Measurements from ENCODE around the gene NECAP2.
"Not testable (repeated sequence)": the region's sequence is repeated elsewhere in the genome, so short reads cannot be mapped to it uniquely, and the experiment has no call there.

The NECAP2 gene

DNA sequence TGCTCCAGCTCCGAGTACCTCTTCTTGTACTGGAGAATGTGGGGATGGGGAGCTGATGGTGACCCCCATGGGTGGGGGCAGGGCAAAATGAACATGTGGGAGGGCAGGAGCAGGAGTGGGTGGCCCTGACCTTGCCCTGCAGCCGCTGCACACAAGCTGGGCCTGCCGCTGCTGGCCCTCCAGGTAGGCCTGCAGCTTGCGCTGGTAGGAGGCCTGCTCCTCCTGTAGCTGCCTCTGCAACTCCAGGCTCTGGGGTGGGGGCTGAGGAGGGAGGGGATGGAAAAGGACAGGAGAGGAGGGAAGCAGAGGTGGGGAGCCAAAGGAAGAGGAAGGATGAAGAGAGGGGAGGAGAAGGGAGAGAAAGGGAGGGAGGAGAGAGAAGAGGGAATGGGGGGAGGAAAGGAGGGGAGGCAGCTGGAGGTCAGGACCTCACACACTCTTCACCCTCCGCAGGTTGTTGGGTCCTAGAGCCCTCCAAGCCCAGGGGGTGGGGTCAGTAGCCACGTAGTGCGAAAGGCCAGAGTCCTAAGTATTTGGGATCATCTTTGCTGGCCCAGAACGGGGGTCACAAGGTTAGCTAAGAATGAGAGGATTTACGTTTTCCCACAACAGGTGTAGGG is 50.6 kb downstream of the NECAP2 start:
- no peak for TF ChIP-seq ZNF274 (IDR thresholded peaks at IDR 0.05; ENCODE audit: low read depth, low read length)
- H3K4me3 ChIP-seq (ENCODE audit: low read length) = no peak overlapping the region

- H3K4me3 ChIP-seq (ENCODE audit: low read length) = not testable (repeated sequence)
Observed at GRCh38 chr1:16492937-16493336, 52.4 kb downstream of the NECAP2 start.

DNA sequence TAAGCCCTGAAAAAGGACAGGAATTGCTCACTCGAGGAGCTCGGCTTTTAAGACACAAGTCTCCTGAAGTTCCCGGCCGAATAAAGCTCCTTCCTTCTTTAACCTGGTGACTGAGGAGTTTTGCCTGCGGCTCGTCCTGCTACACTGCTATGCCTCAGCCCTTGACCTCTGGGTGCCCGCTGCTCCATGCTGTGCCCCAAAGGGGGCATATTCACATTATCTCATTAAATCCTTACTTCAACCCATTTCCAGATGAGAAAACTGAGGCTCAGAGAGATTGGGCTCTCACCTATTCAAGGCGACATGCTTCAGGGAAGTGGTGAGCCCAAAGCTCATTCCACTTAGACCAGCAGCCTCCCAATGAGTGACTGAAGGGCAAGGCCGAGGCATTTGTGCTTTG is 53.2 kb downstream of the NECAP2 start:
- H3K4me3 ChIP-seq (ENCODE audit: low read length) = not testable (repeated sequence)

DNA sequence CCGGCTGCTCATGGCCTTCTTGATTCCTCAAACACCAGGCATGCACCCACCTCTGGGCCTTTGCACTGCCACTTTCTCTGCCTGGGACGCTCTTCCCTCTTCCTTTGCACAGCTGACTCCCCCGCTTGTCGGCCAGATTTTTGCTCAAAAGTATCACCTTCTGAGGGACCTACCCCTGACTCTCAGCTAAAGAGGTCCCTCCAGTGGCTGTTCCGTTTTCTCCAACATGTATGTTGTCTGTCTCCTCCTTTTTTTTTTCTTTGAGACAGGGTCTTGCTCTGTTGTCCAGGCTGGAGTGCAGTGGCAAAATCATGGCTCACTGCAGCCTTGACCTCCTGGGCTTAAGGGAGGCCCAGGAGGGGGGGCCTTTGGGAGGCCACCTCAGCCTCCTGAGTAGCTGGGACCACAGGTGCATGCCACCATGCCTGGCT is 57.0 kb downstream of the NECAP2 start:
- H3K4me3 ChIP-seq (ENCODE audit: low read length) = not testable (repeated sequence)

DNA sequence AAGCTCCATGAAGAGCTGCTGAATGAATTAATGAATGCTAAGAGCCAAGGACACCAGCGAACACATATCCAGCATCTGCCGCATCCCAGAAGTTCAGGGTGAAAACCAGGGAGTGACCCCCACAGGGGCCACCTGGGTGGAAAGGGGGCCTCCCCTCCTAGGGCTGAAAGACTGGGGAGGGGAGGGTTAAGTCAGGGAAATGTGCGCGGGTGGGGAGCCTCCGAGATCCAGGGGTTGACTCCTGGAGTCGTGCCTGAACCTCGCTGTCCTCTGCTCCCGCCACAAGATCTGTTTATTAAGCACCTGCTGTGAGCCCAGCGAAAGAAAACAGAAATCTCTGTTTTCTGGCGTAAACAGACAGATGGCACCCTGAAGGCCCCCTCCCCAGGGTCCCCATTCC is 57.5 kb downstream of the NECAP2 start:
- H3K4me3 ChIP-seq (ENCODE audit: low read length) = not testable (repeated sequence)

GRCh38 chr1:16498573-16499413 is 58.3 kb downstream of the NECAP2 start:
- TF ChIP-seq ZNF274 (IDR thresholded peaks at IDR 0.05; ENCODE audit: low read depth, low read length) = no peak
- H3K4me3 ChIP-seq (ENCODE audit: low read length) = peak overlapping the region; percentile 63

- H3K4me3 ChIP-seq (ENCODE audit: low read length) = not testable (repeated sequence)
Observed at GRCh38 chr1:16500466-16500865, 59.9 kb downstream of the NECAP2 start.

GRCh38 chr1:16500975-16501374 is 60.5 kb downstream of the NECAP2 start:
- H3K4me3 ChIP-seq (ENCODE audit: low read length) = not testable (repeated sequence)

DNA sequence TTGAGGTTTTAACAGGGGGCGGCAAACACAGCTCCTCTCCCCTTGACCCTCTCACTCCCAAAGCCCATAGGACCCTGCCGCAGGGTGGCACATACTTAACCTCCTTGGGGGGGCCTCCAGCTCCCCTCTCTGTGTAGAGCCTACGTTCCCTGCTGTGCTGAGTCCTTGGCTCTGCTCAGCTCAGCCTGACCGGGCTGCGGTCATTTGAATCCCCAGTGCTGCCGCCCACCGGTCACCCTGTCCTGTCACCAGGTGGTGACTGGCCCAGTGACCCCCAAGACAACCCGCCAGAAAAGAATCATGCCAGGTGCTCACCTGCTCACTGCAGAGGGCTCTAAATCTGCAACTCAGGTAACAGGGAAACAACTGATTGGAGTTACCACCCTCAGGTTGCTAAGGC is 60.9 kb downstream of the NECAP2 start:
- not testable (repeated sequence) for H3K4me3 ChIP-seq (ENCODE audit: low read length)

DNA sequence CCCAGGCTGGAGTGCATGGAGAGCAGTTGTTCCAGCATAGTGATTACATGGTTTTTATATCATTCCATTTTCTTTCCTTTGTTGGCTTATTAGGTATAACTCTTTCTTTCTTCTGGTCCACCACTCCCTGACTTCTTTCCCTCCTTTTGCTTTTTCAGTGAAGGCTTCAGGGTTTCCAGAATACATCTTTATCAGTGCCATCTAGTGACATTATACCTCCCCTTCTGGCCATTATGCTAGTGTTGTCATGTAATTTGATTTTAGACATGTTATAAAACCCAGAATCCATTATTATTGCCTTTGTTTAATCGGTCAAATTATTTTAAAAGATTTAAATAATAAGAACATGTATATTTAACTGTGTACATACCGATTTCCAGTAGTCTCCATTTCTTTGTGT is 63.0 kb downstream of the NECAP2 start:
- no peak overlapping the region for H3K4me3 ChIP-seq (ENCODE audit: low read length)
- no peak for TF ChIP-seq ZNF274 (IDR thresholded peaks at IDR 0.05; ENCODE audit: low read depth, low read length)

GRCh38 chr1:16505870-16506269 is 65.3 kb downstream of the NECAP2 start:
- H3K4me3 ChIP-seq (ENCODE audit: low read length) = not testable (repeated sequence)

GRCh38 chr1:16506364-16507136 is 66.0 kb downstream of the NECAP2 start:
- H3K4me3 ChIP-seq (ENCODE audit: low read length) = not testable (repeated sequence)

- H3K4me3 ChIP-seq (ENCODE audit: low read length) = not testable (repeated sequence)
Observed at GRCh38 chr1:16508861-16509445, 68.4 kb downstream of the NECAP2 start.

All from GM08714 (cell line).